ENCODE data around the gene DOCK6. TPM values are rescaled to one million over a fixed set of nuclear protein-coding genes. Genes with fewer than 3 reads are reported as not detected.

The DOCK6 gene
- polyA plus RNA-seq, 1 donor from 2014 or later = not detected

DNA sequence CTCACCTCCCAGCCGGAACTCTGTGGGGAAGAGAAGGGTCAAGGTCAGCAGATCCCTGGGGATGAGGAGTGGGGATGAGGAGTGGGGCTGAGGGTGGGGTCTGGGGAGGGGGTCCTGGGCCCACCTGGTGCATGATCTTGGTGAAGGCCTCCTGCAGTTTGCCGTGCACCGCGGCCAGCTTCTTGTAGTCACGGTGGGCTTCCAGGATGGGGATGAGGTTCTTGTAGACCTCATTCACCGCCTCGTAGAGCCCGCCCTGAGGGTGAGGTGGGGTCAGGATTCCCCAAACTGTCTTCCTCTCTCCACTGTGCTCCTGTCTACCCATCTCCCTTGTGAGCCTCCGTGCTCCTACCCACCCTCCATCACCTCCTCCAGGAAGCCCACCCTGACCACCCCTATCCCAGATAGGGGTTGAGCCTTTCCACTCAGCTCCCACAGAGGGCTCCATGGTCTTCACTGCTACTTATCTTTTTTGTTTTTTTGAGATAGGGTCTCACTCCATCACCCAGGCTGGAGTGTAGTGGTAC is 58.2 kb downstream of the DOCK6 start:
- Histone ChIP-seq H3K4me3 (ENCODE audit: low read length) (no peak overlapping the region), H3K79me2 (replicated peaks; ENCODE audit: insufficient read depth, low read length) (no peaks in the 10 kb centered on the region), H3K27me3 (ENCODE audit: insufficient read depth, low read depth, low read length) (no peaks in the 10 kb centered on the region), H3K9me2 (ENCODE audit: insufficient read depth, low read length) (no peaks in the 10 kb centered on the region), H2AFZ (ENCODE audit: low read depth, low read length) (no peak overlapping the region), H3K4me2 (ENCODE audit: low read length) (no peak overlapping the region), H3K36me3 (ENCODE audit: insufficient read depth, low read length) (no peaks in the 10 kb centered on the region), H3K9me3 (ENCODE audit: low read length) (no peaks in the 10 kb centered on the region), H4K20me1 (ENCODE audit: insufficient read depth) (no peaks in the 10 kb centered on the region), H3K9ac (ENCODE audit: low read length) (no peak overlapping the region), H3K27ac (ENCODE audit: low read length) (no peak overlapping the region), H3F3A (ENCODE audit: insufficient read depth, low read length, poor library complexity, severe bottlenecking) (no peaks in the 10 kb centered on the region)
- TF ChIP-seq, protein P1, sequence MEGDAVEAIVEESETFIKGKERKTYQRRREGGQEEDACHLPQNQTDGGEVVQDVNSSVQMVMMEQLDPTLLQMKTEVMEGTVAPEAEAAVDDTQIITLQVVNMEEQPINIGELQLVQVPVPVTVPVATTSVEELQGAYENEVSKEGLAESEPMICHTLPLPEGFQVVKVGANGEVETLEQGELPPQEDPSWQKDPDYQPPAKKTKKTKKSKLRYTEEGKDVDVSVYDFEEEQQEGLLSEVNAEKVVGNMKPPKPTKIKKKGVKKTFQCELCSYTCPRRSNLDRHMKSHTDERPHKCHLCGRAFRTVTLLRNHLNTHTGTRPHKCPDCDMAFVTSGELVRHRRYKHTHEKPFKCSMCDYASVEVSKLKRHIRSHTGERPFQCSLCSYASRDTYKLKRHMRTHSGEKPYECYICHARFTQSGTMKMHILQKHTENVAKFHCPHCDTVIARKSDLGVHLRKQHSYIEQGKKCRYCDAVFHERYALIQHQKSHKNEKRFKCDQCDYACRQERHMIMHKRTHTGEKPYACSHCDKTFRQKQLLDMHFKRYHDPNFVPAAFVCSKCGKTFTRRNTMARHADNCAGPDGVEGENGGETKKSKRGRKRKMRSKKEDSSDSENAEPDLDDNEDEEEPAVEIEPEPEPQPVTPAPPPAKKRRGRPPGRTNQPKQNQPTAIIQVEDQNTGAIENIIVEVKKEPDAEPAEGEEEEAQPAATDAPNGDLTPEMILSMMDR (IDR thresholded peaks at IDR 0.05; ENCODE audit: poor library complexity, severe bottlenecking) = no peak
- TF ChIP-seq, protein P2, sequence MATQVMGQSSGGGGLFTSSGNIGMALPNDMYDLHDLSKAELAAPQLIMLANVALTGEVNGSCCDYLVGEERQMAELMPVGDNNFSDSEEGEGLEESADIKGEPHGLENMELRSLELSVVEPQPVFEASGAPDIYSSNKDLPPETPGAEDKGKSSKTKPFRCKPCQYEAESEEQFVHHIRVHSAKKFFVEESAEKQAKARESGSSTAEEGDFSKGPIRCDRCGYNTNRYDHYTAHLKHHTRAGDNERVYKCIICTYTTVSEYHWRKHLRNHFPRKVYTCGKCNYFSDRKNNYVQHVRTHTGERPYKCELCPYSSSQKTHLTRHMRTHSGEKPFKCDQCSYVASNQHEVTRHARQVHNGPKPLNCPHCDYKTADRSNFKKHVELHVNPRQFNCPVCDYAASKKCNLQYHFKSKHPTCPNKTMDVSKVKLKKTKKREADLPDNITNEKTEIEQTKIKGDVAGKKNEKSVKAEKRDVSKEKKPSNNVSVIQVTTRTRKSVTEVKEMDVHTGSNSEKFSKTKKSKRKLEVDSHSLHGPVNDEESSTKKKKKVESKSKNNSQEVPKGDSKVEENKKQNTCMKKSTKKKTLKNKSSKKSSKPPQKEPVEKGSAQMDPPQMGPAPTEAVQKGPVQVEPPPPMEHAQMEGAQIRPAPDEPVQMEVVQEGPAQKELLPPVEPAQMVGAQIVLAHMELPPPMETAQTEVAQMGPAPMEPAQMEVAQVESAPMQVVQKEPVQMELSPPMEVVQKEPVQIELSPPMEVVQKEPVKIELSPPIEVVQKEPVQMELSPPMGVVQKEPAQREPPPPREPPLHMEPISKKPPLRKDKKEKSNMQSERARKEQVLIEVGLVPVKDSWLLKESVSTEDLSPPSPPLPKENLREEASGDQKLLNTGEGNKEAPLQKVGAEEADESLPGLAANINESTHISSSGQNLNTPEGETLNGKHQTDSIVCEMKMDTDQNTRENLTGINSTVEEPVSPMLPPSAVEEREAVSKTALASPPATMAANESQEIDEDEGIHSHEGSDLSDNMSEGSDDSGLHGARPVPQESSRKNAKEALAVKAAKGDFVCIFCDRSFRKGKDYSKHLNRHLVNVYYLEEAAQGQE (IDR thresholded peaks at IDR 0.05; ENCODE audit: borderline replicate concordance) = no peak
- no peak for TF ChIP-seq MXI1 (conservative IDR thresholded peaks at IDR 0.05; ENCODE audit: poor library complexity, severe bottlenecking)
- TF ChIP-seq SMC3 (conservative IDR thresholded peaks at IDR 0.05; ENCODE audit: poor library complexity) = no peak
- TF ChIP-seq EZH2 (IDR thresholded peaks at IDR 0.05; ENCODE audit: borderline replicate concordance, insufficient read depth, low read length, poor library complexity, severe bottlenecking) = no peak
- no peak for TF ChIP-seq EP300 (conservative IDR thresholded peaks at IDR 0.05; ENCODE audit: poor library complexity, severe bottlenecking)
- no peak for TF ChIP-seq TAF1 (IDR thresholded peaks at IDR 0.05; ENCODE audit: low read depth)
- TF ChIP-seq RAD21 (conservative IDR thresholded peaks at IDR 0.05) = no peak
- no peak for TF ChIP-seq POLR2AphosphoS5 (IDR thresholded peaks at IDR 0.05)

DNA sequence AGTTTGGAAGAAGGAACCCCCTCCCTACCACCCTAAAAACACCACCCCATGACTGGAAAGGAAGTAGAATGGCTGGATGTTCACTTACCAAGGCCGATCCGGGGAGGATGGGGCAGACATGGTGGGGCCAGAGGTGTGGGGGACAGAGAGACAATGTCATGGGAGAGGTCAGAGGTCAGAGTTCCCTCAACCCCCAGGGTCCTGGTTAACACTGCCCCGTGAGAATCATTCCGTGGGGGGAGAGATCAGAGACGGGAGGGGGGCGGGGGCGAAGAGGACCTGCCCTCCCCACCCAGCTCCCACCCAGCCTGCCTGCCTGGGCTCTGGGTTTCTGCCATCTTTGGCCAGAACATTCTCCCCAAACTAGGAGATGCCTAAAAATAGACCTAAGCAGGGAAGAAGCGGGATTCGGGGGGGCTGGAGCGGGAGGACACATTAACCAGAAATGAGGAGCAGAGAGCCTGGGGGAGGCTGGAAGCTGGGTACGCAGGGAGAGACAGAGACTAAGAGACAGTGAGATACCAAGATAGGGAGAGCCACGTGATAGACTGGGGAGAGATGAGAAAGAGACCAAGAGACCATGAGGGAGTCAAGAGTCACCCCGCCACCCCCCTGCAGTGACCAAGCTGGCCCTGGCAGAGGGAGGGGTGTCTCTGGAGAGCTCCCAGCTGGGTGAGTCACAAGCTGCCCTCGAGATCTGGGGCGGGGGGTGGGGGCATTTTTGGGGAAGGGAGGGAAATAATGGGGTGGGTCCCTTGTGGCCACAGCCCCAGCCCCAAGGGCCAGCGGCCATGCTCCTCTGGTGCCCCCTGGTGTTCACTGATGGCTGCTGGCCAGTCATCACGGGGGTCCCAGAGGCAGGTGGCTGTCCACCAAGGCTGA is 58.9 kb downstream of the DOCK6 start:
- Histone ChIP-seq H4K20me1 (ENCODE audit: insufficient read depth) (no peaks in the 10 kb centered on the region), H3K4me2 (ENCODE audit: low read length) (no peak overlapping the region), H3K4me3 (ENCODE audit: low read length) (no peak overlapping the region), H3K9me3 (ENCODE audit: low read length) (no peaks in the 10 kb centered on the region), H3K9ac (ENCODE audit: low read length) (no peak overlapping the region), H3F3A (ENCODE audit: insufficient read depth, low read length, poor library complexity, severe bottlenecking) (no peaks in the 10 kb centered on the region), H2AFZ (ENCODE audit: low read depth, low read length) (no peak overlapping the region), H3K27ac (ENCODE audit: low read length) (no peak overlapping the region), H3K79me2 (replicated peaks; ENCODE audit: insufficient read depth, low read length) (no peaks in the 10 kb centered on the region), H3K27me3 (ENCODE audit: insufficient read depth, low read depth, low read length) (no peaks in the 10 kb centered on the region), H3K9me2 (ENCODE audit: insufficient read depth, low read length) (no peaks in the 10 kb centered on the region), H3K36me3 (ENCODE audit: insufficient read depth, low read length) (no peaks in the 10 kb centered on the region)
- TF ChIP-seq POLR2AphosphoS5 (IDR thresholded peaks at IDR 0.05) = no peak
- TF ChIP-seq MXI1 (conservative IDR thresholded peaks at IDR 0.05; ENCODE audit: poor library complexity, severe bottlenecking) = no peak
- TF ChIP-seq, protein P1 (IDR thresholded peaks at IDR 0.05; ENCODE audit: poor library complexity, severe bottlenecking) = no peak
- no peak for TF ChIP-seq RAD21 (conservative IDR thresholded peaks at IDR 0.05)
- no peak for TF ChIP-seq SMC3 (conservative IDR thresholded peaks at IDR 0.05; ENCODE audit: poor library complexity)
- TF ChIP-seq, protein P2 (IDR thresholded peaks at IDR 0.05; ENCODE audit: borderline replicate concordance) = no peak
- TF ChIP-seq TAF1 (IDR thresholded peaks at IDR 0.05; ENCODE audit: low read depth) = no peak
- TF ChIP-seq EZH2 (IDR thresholded peaks at IDR 0.05; ENCODE audit: borderline replicate concordance, insufficient read depth, low read length, poor library complexity, severe bottlenecking) = no peak
- no peak for TF ChIP-seq EP300 (conservative IDR thresholded peaks at IDR 0.05; ENCODE audit: poor library complexity, severe bottlenecking)

Measured in neural cell (in vitro differentiated cells).